RWPE2 (cell line): ENCODE measurements around the gene COMT.

Experiments used
- ATAC-seq: fragments of 200-7000 bp; cut with Tn5 transposase; 3 replicates; pipeline ENCODE4 v1.9.1; 2021; ENCODE audit warnings: low read depth
- DNase-seq: peaks from one replicate; pipeline ENCODE4 v3.0.0-alpha.2; 2020; ENCODE audit warnings: low spot score
- H3K27ac ChIP-seq: fragments of 450-650 bp; 2 replicates; pipeline ENCODE4 v1.5.1; 2017; ENCODE audit warnings: mild to moderate bottlenecking; ENCODE audit not compliant: poor library complexity, severe bottlenecking
- H3K27me3 ChIP-seq: fragments of 250-450 bp; sonication (Bioruptor Pico); 2 replicates; pipeline ENCODE4 v1.5.1; 2021; ENCODE audit warnings: mild to moderate bottlenecking, moderate library complexity; ENCODE audit not compliant: insufficient read depth, poor library complexity, severe bottlenecking
- H3K36me3 ChIP-seq: fragments of 250-450 bp; sonication (Bioruptor Pico); 2 replicates; pipeline ENCODE4 v1.5.1; 2020; ENCODE audit warnings: low read depth, mild to moderate bottlenecking, moderate library complexity
- H3K4me1 ChIP-seq: fragments of 250-450 bp; sonication (Bioruptor Pico); 2 replicates; pipeline ENCODE4 v1.5.1; 2021; ENCODE audit warnings: mild to moderate bottlenecking, moderate library complexity; ENCODE audit not compliant: insufficient read depth, poor library complexity, severe bottlenecking
- H3K4me3 ChIP-seq: fragments of 250-450 bp; sonication (Bioruptor Pico); 2 replicates; pipeline ENCODE4 v1.5.1; 2021; ENCODE audit warnings: mild to moderate bottlenecking, moderate library complexity; ENCODE audit not compliant: severe bottlenecking
- H3K9me3 ChIP-seq: fragments of 250-450 bp; sonication (Bioruptor Pico); 2 replicates; pipeline ENCODE4 v1.5.1; 2021; ENCODE audit warnings: mild to moderate bottlenecking, moderate library complexity; ENCODE audit not compliant: severe bottlenecking
- CTCF ChIP-seq: fragments of 450-650 bp; IDR thresholded peaks from one replicate; pipeline ENCODE4 v1.5.1; 2017; ENCODE audit warnings: mild to moderate bottlenecking, moderate library complexity; ENCODE audit not compliant: poor library complexity, severe bottlenecking

Gene COMT

GRCh38 chr22:19970479-19971275 lies 29.1 kb downstream of the COMT start:
- peak; percentile 50 for ATAC-seq
- Histone ChIP-seq H3K4me1 (peaks cover 9% of the 10 kb centered on the region), H3K27ac (no peak overlapping the region), H3K27me3 (no peaks in the 10 kb centered on the region), H3K4me3 (no peak overlapping the region), H3K9me3 (no peaks in the 10 kb centered on the region), H3K36me3 (peaks cover 4% of the 10 kb centered on the region; the same call in 1 of the 2 replicates)
- peak; percentile 90 for TF ChIP-seq CTCF
- no peak for DNase-seq

- peaks cover 4% of the 10 kb centered on the region; the same call in 1 of the 2 replicates for H3K36me3 ChIP-seq
Observed at GRCh38 chr22:19971276-19972124, 29.9 kb downstream of the COMT start.

GRCh38 chr22:19972251-19972650 lies 30.7 kb downstream of the COMT start:
- Histone ChIP-seq H3K4me1 (peaks cover 12% of the 10 kb centered on the region), H3K27ac (no peak overlapping the region), H3K27me3 (no peaks in the 10 kb centered on the region), H3K9me3 (no peaks in the 10 kb centered on the region), H3K36me3 (peaks cover 4% of the 10 kb centered on the region; the same call in 1 of the 2 replicates), H3K4me3 (no peak overlapping the region)
- ATAC-seq (no peak), DNase-seq (no peak)
- TF ChIP-seq CTCF = no peak

More at GRCh38 chr22:19971276-19972124, 29.9 kb downstream of the COMT start:
- no peak overlapping the region for H3K27ac ChIP-seq
- no peak for TF ChIP-seq CTCF
- H3K9me3 ChIP-seq = no peaks in the 10 kb centered on the region
- ATAC-seq (no peak), DNase-seq (no peak)
- H3K4me1 ChIP-seq = peaks cover 12% of the 10 kb centered on the region
- H3K27me3 ChIP-seq = no peaks in the 10 kb centered on the region
- no peak overlapping the region for H3K4me3 ChIP-seq

GRCh38 chr22:19972652-19973550 lies 31.3 kb downstream of the COMT start:
- no peak for ATAC-seq
- Histone ChIP-seq H3K36me3 (peaks cover 4% of the 10 kb centered on the region; the same call in 1 of the 2 replicates), H3K27ac (no peak overlapping the region)

More at GRCh38 chr22:19972652-19973550, 31.3 kb downstream of the COMT start:
- peaks cover 12% of the 10 kb centered on the region for H3K4me1 ChIP-seq
- no peak overlapping the region for H3K4me3 ChIP-seq
- TF ChIP-seq CTCF = no peak
- no peak for DNase-seq
- H3K27me3 ChIP-seq = no peaks in the 10 kb centered on the region
- no peaks in the 10 kb centered on the region for H3K9me3 ChIP-seq
